Measurements from ENCODE around the gene ZBED1.

DNA sequence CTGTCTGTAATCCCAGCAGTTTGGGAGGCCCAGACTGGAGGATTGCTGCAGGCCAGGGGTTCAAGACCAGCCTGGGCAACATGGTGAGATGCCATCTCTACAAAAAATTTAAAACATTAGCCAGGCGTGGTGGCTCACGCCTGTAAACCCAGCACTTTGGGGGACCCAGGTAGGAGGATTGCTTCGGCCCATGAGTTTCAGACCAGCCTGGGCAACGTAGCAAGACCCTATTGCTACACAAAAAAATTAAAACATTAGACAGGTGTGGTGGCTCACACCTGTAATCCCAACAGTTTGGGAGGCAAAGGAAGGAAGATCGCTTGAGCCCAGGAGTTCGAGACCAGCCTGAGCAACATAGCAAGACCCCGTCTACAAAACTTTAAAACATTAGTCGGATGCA, 1.3 kb downstream of the ZBED1 start:
- TF ChIP-seq POLR2A (IDR thresholded peaks at IDR 0.05; ENCODE audit: extremely low read depth, insufficient read length): no peak
- TF ChIP-seq MYC (IDR thresholded peaks at IDR 0.05; ENCODE audit: low read depth, low read length): no peak
- TF ChIP-seq, protein P1, sequence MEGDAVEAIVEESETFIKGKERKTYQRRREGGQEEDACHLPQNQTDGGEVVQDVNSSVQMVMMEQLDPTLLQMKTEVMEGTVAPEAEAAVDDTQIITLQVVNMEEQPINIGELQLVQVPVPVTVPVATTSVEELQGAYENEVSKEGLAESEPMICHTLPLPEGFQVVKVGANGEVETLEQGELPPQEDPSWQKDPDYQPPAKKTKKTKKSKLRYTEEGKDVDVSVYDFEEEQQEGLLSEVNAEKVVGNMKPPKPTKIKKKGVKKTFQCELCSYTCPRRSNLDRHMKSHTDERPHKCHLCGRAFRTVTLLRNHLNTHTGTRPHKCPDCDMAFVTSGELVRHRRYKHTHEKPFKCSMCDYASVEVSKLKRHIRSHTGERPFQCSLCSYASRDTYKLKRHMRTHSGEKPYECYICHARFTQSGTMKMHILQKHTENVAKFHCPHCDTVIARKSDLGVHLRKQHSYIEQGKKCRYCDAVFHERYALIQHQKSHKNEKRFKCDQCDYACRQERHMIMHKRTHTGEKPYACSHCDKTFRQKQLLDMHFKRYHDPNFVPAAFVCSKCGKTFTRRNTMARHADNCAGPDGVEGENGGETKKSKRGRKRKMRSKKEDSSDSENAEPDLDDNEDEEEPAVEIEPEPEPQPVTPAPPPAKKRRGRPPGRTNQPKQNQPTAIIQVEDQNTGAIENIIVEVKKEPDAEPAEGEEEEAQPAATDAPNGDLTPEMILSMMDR (IDR thresholded peaks at IDR 0.05; ENCODE audit: low read depth, low read length): no peak
- TF ChIP-seq, protein P2, sequence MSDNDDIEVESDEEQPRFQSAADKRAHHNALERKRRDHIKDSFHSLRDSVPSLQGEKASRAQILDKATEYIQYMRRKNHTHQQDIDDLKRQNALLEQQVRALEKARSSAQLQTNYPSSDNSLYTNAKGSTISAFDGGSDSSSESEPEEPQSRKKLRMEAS (IDR thresholded peaks at IDR 0.05; ENCODE audit: low read depth, low read length): no peak

All from NB4 (cell line).